ENCODE data around the gene MRPL50.
A peak's percentile ranks its signal among the peaks of the same experiment; 100 is the strongest.

- TF ChIP-seq POLR2AphosphoS5 (IDR thresholded peaks at IDR 0.05; ENCODE audit: low read depth, low read length): no peak
- no peak for TF ChIP-seq EZH2phosphoT487 (IDR thresholded peaks at IDR 0.05; ENCODE audit: borderline replicate concordance, low read depth)
- TF ChIP-seq NFIC (IDR thresholded peaks at IDR 0.05; ENCODE audit: borderline replicate concordance): no peak
- no peak for TF ChIP-seq CTCF (IDR thresholded peaks at IDR 0.05)
- TF ChIP-seq GATA2 (CRISPR knock-in tag; IDR thresholded peaks at IDR 0.05): no peak
- no peak for TF ChIP-seq RFX5 (IDR thresholded peaks at IDR 0.05; ENCODE audit: low read length)
- no peak for TF ChIP-seq JUND (IDR thresholded peaks at IDR 0.05)
- TF ChIP-seq SIN3A (IDR thresholded peaks at IDR 0.05; ENCODE audit: borderline replicate concordance, low read depth, low read length): no peak
- TF ChIP-seq EP300 (IDR thresholded peaks at IDR 0.05; ENCODE audit: borderline replicate concordance in 1 of 2, low read depth in 1 of 2, low read length in 1 of 2): no peak
- no peak for TF ChIP-seq REST (IDR thresholded peaks at IDR 0.05; ENCODE audit: low read depth, low read length)
- TF ChIP-seq FOSL2 (IDR thresholded peaks at IDR 0.05; ENCODE audit: borderline replicate concordance, low read depth): peak; percentile 13; the same call in 1 of the 2 replicates
Observed at GRCh38 chr9:101366038-101366756, 32.2 kb downstream of the MRPL50 start.
